ENCODE data around the gene BAHD1.
A peak's percentile ranks its signal among the peaks of the same experiment; 100 is the strongest.

Gene BAHD1

GRCh38 chr15:40399370-40399769 is 41.4 kb upstream of the BAHD1 start:
- H3K36me3 ChIP-seq (ENCODE audit: low read depth), result peaks cover 9% of the 10 kb centered on the region
- H3K9me3 ChIP-seq (ENCODE audit: severe bottlenecking), result no peaks in the 10 kb centered on the region
- no peak for DNase-seq (ENCODE audit: low spot score)
- no peaks in the 10 kb centered on the region for H3K27me3 ChIP-seq (ENCODE audit: insufficient read depth, poor library complexity, severe bottlenecking)
- ATAC-seq (ENCODE audit: low read depth), result no peak
- H3K27ac ChIP-seq (ENCODE audit: poor library complexity, severe bottlenecking), result no peak overlapping the region
- no peak overlapping the region for H3K4me3 ChIP-seq (ENCODE audit: severe bottlenecking)
- peaks cover 2% of the 10 kb centered on the region for H3K4me1 ChIP-seq (ENCODE audit: insufficient read depth, poor library complexity, severe bottlenecking)
- TF ChIP-seq CTCF (IDR thresholded peaks at IDR 0.05; ENCODE audit: poor library complexity, severe bottlenecking), result no peak

GRCh38 chr15:40405501-40406381 is 35.0 kb upstream of the BAHD1 start, which contains the start of gene IVD:
Gene IVD (plus strand): TSS chr15:40405795. CDS start chr15:40405828, 33 bp downstream.
- Histone ChIP-seq H3K36me3 (ENCODE audit: low read depth) (peaks cover 32% of the 10 kb centered on the region), H3K27ac (ENCODE audit: poor library complexity, severe bottlenecking) (peak within 1 kb of the TSS; percentile 47), H3K27me3 (ENCODE audit: insufficient read depth, poor library complexity, severe bottlenecking) (no peaks in the 10 kb centered on the region), H3K4me1 (ENCODE audit: insufficient read depth, poor library complexity, severe bottlenecking) (peaks cover 13% of the 10 kb centered on the region), H3K9me3 (ENCODE audit: severe bottlenecking) (no peaks in the 10 kb centered on the region), H3K4me3 (ENCODE audit: severe bottlenecking) (peak within 1 kb of the TSS; percentile 61)
- DNase-seq (ENCODE audit: low spot score), result peak; percentile 99
- TF ChIP-seq CTCF (IDR thresholded peaks at IDR 0.05; ENCODE audit: poor library complexity, severe bottlenecking), result no peak
- peak; percentile 99 for ATAC-seq (ENCODE audit: low read depth)

GRCh38 chr15:40407330-40407990 is 33.3 kb upstream of the BAHD1 start:
- no peaks in the 10 kb centered on the region for H3K27me3 ChIP-seq (ENCODE audit: insufficient read depth, poor library complexity, severe bottlenecking)
- no peak for TF ChIP-seq CTCF (IDR thresholded peaks at IDR 0.05; ENCODE audit: poor library complexity, severe bottlenecking)
- no peak overlapping the region for H3K27ac ChIP-seq (ENCODE audit: poor library complexity, severe bottlenecking)
- H3K4me3 ChIP-seq (ENCODE audit: severe bottlenecking), result no peak overlapping the region
- ATAC-seq (ENCODE audit: low read depth) (no peak), DNase-seq (ENCODE audit: low spot score) (no peak)
- no peaks in the 10 kb centered on the region for H3K9me3 ChIP-seq (ENCODE audit: severe bottlenecking)
- H3K4me1 ChIP-seq (ENCODE audit: insufficient read depth, poor library complexity, severe bottlenecking), result peaks cover 13% of the 10 kb centered on the region
- peaks cover 50% of the 10 kb centered on the region for H3K36me3 ChIP-seq (ENCODE audit: low read depth)

- Histone ChIP-seq H3K4me1 (ENCODE audit: insufficient read depth, poor library complexity, severe bottlenecking) (peaks cover 12% of the 10 kb centered on the region), H3K9me3 (ENCODE audit: severe bottlenecking) (no peaks in the 10 kb centered on the region), H3K27me3 (ENCODE audit: insufficient read depth, poor library complexity, severe bottlenecking) (no peaks in the 10 kb centered on the region), H3K36me3 (ENCODE audit: low read depth) (peaks cover 66% of the 10 kb centered on the region), H3K27ac (ENCODE audit: poor library complexity, severe bottlenecking) (no peak overlapping the region), H3K4me3 (ENCODE audit: severe bottlenecking) (no peak overlapping the region)
- no peak for DNase-seq (ENCODE audit: low spot score)
- no peak for ATAC-seq (ENCODE audit: low read depth)
- no peak for TF ChIP-seq CTCF (IDR thresholded peaks at IDR 0.05; ENCODE audit: poor library complexity, severe bottlenecking)
Observed at GRCh38 chr15:40409366-40409765, 31.4 kb upstream of the BAHD1 start.

Data from RWPE2 (cell line).